Esophagus squamous epithelium (tissue), 4 donors: Measurements from ENCODE around the gene KDF1.

Experiments
- POLR2A ChIP-seq, 4 donors: fragments of 450-650 bp; IDR thresholded peaks; one replicate each; pipeline ENCODE4 v1.6.1; 2017; ENCODE audit warnings: antibody characterized with exemption in 4 of 4, mild to moderate bottlenecking in 4 of 4, moderate library complexity in 3 of 4
- TF ChIP-seq, protein P1 (sequence below), 6 experiments: fragments of 450-650 bp in 4 of 6; fragments of 200-600 bp in 2 of 6; sonication (generic) in 2 of 6; IDR thresholded peaks; one replicate each; pipeline ENCODE4 v1.5.1; 2016 to 2019; ENCODE audit warnings: antibody characterized with exemption in 6 of 6, mild to moderate bottlenecking in 4 of 6, moderate library complexity in 4 of 6

DNA sequence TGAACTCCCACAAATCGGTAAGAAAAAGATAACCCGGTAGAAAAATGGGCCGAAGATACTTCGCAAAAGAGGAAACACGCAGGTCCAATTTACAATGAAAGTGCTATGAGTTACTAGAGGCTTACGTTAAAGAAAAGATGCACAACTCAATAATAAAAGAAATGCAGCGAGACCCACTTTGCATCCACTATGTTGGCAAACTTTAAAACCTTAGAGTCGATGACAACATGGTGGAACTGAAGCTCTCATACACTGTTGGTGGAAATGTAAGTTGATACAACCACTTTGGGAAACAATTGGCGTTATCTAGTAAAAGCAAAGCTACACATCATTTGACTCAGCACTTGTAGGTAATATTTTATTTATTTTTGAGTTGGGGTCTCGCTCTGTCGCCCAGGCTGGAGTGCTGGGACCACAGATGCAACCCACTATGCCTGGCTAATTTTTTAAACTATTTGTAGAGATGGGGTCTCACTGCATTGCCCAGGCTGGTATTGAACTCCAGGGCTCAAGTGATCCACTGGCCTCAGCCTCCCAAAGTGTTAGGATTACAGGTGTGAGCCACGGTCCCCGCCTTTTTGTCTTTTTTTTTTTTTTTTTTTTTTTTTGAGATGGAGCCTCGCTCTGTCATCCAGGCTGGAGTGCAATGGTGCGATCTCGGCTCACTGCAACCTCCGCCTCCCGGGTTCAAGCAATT lies 59.3 kb downstream of the KDF1 start:
- TF ChIP-seq, protein P1, sequence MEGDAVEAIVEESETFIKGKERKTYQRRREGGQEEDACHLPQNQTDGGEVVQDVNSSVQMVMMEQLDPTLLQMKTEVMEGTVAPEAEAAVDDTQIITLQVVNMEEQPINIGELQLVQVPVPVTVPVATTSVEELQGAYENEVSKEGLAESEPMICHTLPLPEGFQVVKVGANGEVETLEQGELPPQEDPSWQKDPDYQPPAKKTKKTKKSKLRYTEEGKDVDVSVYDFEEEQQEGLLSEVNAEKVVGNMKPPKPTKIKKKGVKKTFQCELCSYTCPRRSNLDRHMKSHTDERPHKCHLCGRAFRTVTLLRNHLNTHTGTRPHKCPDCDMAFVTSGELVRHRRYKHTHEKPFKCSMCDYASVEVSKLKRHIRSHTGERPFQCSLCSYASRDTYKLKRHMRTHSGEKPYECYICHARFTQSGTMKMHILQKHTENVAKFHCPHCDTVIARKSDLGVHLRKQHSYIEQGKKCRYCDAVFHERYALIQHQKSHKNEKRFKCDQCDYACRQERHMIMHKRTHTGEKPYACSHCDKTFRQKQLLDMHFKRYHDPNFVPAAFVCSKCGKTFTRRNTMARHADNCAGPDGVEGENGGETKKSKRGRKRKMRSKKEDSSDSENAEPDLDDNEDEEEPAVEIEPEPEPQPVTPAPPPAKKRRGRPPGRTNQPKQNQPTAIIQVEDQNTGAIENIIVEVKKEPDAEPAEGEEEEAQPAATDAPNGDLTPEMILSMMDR (IDR thresholded peaks at IDR 0.05): no peak
- TF ChIP-seq POLR2A (IDR thresholded peaks at IDR 0.05): no peak
